Measurements from ENCODE around the gene NEDD4L.
"Not testable (repeated sequence)": the region's sequence is repeated elsewhere in the genome, so short reads cannot be mapped to it uniquely, and the experiment has no call there.

The NEDD4L gene

GRCh38 chr18:58409802-58410445 is 365.9 kb downstream of the NEDD4L start:
- no peak for DNase-seq

GRCh38 chr18:58411323-58411722 is 367.3 kb downstream of the NEDD4L start:
- DNase-seq = no peak

GRCh38 chr18:58412844-58413666 is 369.0 kb downstream of the NEDD4L start:
- DNase-seq = no peak

- DNase-seq = no peak
Observed at GRCh38 chr18:58413667-58414628, 369.9 kb downstream of the NEDD4L start.

- no peak for DNase-seq
Observed at GRCh38 chr18:58416014-58416703, 372.1 kb downstream of the NEDD4L start.

GRCh38 chr18:58416704-58417683 is 373.0 kb downstream of the NEDD4L start:
- DNase-seq = no peak

- DNase-seq = no peak
Observed at GRCh38 chr18:58417752-58418151, 373.7 kb downstream of the NEDD4L start.

GRCh38 chr18:58418361-58418760 is 374.3 kb downstream of the NEDD4L start:
- no peak for DNase-seq

- DNase-seq = no peak
Observed at GRCh38 chr18:58419587-58420199, 375.7 kb downstream of the NEDD4L start.

- DNase-seq = no peak
Observed at GRCh38 chr18:58426611-58427010, 382.6 kb downstream of the NEDD4L start.

GRCh38 chr18:58427321-58427720 is 383.3 kb downstream of the NEDD4L start:
- DNase-seq = no peak

GRCh38 chr18:58429442-58429841 is 385.4 kb downstream of the NEDD4L start:
- no peak for DNase-seq

- no peak for DNase-seq
Observed at GRCh38 chr18:58431215-58431614, 387.2 kb downstream of the NEDD4L start.

- DNase-seq = no peak
Observed at GRCh38 chr18:58432050-58432727, 388.2 kb downstream of the NEDD4L start.

GRCh38 chr18:58435221-58436005 is 391.4 kb downstream of the NEDD4L start:
- DNase-seq = not testable (repeated sequence)

- DNase-seq = no peak
Observed at GRCh38 chr18:58438161-58438957, 394.3 kb downstream of the NEDD4L start.

- DNase-seq = no peak
Observed at GRCh38 chr18:58438958-58439300, 394.9 kb downstream of the NEDD4L start.

All from hypothalamus (tissue), 51 donors.